HFF-Myc (cell line): ENCODE results near the gene NHERF2.
"Not testable (repeated sequence)": the region's sequence is repeated elsewhere in the genome, so short reads cannot be mapped to it uniquely, and the experiment has no call there.

Source experiments
- DNase-seq: peaks from one replicate; pipeline ENCODE4 v3.0.0-alpha.2; 2011; ENCODE audit warnings: low read depth; ENCODE audit errors: extremely low read depth
- H3K4me3 ChIP-seq: replicated peaks from 2 replicates; pipeline ENCODE4 v1.5.1; 2011; ENCODE audit warnings: low read depth, mild to moderate bottlenecking, control low read depth, low read length
- TF ChIP-seq, protein P1 (sequence below): IDR thresholded peaks from 2 replicates; pipeline ENCODE4 v1.5.1; 2012; ENCODE audit warnings: mild to moderate bottlenecking, low read depth, low read length, control low read depth; ENCODE audit errors: missing control alignments

NHERF2 gene

DNA sequence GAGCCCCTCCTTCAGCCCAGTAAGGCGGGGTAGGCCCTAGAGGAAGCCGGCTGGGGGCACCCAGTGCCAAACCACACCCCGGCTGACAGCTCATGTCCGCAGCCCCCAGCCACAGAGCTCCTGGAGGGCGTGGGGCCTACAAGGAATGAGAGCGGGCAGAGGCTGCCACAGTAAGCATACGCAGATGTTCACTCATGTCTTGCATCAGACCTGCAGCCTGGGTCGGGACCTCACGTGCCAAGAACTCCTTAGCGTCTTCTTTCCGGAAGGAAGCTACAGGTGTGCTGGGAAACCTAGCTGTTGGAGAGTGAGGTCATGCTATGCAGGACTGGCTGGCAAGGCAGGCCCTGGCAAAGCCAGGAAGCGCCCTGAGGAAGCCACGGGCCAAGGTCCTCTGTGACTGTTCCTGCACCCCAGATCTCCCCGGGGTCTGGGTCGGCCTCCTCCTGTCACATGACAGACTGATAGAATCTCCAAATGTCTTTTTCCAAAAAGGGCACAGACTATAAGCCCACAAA, 18.6 kb upstream of the NHERF2 start:
- DNase-seq = no peak
- H3K4me3 ChIP-seq = peak overlapping the region; percentile 69
- TF ChIP-seq, protein P1, sequence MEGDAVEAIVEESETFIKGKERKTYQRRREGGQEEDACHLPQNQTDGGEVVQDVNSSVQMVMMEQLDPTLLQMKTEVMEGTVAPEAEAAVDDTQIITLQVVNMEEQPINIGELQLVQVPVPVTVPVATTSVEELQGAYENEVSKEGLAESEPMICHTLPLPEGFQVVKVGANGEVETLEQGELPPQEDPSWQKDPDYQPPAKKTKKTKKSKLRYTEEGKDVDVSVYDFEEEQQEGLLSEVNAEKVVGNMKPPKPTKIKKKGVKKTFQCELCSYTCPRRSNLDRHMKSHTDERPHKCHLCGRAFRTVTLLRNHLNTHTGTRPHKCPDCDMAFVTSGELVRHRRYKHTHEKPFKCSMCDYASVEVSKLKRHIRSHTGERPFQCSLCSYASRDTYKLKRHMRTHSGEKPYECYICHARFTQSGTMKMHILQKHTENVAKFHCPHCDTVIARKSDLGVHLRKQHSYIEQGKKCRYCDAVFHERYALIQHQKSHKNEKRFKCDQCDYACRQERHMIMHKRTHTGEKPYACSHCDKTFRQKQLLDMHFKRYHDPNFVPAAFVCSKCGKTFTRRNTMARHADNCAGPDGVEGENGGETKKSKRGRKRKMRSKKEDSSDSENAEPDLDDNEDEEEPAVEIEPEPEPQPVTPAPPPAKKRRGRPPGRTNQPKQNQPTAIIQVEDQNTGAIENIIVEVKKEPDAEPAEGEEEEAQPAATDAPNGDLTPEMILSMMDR = no peak

DNA sequence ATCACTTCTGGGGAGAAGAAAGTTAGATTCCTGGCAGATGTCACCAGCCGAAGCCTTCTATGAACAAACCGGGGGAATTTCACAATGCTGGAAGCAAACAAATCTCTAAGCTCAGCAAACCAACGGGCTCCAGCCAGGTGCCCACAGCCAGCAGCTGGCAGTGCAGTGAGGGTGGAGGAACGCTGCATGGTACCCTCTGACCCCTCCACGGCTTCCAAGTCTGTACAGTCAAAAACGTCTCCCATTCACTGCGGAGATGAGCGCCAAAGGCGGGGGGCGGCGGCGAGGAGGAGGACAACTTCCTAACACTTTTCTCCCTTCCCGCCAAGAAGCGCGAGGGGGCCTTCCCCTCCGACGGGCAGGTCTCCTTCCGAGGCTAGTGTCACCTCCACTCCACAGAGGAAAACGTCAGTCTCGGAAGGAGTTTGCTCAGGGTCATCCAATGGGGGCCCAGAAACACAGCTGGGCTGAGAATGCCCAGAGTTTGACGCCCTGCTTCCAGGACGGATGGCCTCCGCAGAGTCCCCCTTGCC, 18.0 kb upstream of the NHERF2 start:
- peak overlapping the region; percentile 69 for H3K4me3 ChIP-seq
- DNase-seq = no peak
- TF ChIP-seq, protein P1 = no peak

DNA sequence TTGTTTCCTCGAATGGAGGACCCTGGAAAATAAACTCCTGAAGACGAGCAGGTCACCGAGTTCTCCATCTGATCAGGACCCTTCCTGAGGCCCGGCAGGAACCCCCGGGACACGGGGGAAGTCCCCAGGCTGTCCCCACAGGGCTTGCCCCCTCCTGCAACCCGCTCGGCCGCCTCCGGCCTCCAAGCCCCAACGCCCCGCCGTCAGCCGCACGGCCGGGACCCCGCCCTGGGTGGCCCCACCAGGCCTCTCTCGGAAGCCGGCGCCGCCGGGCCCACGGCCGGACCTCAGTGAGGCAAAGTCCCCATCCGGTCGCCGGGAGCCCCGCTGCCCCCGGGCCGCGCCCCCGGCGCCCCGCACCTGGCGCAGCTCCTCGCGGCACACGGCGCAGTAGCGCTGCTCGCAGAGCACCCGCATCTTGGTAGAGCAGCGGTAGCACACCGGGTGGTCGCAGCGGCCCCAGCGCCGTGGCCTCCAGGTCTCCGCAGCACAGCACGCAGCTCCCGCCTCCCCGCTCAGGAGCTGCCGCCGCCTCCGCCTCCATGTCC, 17.5 kb upstream of the NHERF2 start:
- TF ChIP-seq, protein P1 = no peak
- DNase-seq = no peak
- peak overlapping the region; percentile 69 for H3K4me3 ChIP-seq

DNA sequence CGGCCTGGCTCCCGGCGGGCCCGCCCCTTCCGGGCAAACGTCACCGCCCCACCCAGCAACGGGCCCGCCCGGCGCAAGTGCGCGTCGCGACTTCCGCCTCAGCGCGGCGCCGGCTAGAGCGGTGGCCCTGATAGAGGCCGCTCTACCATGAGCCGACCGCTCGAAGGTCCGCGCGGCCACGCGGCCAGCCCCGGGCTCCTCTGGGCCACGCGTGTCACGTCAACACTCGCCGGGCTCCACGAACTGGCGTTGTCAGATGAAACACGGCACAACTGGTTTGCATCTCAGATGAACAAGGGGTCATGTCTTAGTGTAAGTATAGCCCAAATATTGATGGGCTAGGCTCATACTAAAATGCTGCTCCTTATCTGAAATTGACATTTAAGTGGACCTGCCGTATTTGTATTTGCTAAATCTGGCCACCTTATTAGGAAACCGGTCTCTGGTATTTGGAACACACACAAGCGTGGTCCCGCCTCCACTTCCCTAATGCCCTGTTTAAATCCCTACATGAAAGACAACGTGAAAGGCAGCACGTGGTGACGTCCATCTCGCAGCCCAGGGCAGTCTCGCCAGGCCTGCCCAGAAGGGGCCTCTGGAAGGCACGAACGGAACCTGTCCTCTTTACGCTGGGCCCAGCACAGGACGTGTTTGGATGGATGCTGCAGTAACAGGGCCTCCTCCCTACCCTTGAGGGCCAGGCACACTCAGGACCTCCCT, 16.8 kb upstream of the NHERF2 start, which contains the start of gene ZNF598:
ZNF598 (minus strand) TSS at position 31 of the 720 bp plus-strand sequence.
- DNase-seq = no peak
- TF ChIP-seq, protein P1 = no peak

DNA sequence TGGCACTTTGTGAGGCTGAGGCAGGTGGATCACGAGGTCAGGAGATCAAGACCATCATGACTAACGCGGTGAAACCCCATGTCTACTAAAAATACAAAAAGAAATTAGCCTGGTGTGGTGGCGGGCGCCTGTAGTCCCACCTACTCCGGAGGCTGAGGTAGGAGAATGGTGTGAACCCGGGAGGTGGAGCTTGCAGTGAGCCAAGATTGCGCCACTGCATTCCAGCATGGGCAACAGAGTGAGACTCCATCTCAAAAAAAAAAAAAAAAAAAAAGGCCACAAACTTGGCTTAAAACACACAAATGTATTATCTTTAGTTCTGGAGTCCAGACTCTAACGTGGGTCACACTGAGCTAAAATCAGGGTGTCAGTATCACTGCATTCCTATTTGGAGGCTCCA, 15.0 kb upstream of the NHERF2 start:
- H3K4me3 ChIP-seq = not testable (repeated sequence)

More for the DNA sequence above, 16.8 kb upstream of the NHERF2 start, which contains the start of gene ZNF598:
- peak within 1 kb of the TSS; percentile 69 for H3K4me3 ChIP-seq

DNA sequence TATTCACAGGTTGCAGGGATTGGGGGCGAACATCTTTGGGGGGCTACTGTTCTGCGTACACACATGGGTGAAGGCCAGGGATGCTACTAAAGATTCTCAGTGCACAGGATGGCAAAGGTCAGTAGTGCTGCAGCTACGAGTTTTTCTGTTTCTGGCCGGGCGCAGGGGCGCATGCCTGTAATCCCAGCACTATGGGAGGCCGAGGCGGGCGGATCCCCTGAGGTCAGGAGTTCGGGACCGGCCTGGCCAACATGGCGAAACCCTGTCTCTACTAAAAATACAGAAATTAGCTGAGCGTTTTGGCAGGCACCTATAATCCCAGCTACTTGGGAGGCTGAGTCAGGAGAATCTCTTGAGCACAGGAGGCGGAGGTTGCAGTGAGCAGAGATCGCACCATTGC, 13.2 kb upstream of the NHERF2 start:
- DNase-seq = no peak
- H3K4me3 ChIP-seq = no peak overlapping the region
- TF ChIP-seq, protein P1 = no peak

More for the DNA sequence above, 15.0 kb upstream of the NHERF2 start:
- DNase-seq = not testable (repeated sequence)
